GM19035 (cell line): Measurements from ENCODE around the gene ASPSCR1.

Experiments used
- ATAC-seq: cut with Tn5 transposase; IDR thresholded peaks from one replicate; pipeline ENCODE4 v1.9.1; 2021; ENCODE audit not compliant: unreplicated experiment

ASPSCR1 gene, protein sequence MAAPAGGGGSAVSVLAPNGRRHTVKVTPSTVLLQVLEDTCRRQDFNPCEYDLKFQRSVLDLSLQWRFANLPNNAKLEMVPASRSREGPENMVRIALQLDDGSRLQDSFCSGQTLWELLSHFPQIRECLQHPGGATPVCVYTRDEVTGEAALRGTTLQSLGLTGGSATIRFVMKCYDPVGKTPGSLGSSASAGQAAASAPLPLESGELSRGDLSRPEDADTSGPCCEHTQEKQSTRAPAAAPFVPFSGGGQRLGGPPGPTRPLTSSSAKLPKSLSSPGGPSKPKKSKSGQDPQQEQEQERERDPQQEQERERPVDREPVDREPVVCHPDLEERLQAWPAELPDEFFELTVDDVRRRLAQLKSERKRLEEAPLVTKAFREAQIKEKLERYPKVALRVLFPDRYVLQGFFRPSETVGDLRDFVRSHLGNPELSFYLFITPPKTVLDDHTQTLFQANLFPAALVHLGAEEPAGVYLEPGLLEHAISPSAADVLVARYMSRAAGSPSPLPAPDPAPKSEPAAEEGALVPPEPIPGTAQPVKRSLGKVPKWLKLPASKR

DNA sequence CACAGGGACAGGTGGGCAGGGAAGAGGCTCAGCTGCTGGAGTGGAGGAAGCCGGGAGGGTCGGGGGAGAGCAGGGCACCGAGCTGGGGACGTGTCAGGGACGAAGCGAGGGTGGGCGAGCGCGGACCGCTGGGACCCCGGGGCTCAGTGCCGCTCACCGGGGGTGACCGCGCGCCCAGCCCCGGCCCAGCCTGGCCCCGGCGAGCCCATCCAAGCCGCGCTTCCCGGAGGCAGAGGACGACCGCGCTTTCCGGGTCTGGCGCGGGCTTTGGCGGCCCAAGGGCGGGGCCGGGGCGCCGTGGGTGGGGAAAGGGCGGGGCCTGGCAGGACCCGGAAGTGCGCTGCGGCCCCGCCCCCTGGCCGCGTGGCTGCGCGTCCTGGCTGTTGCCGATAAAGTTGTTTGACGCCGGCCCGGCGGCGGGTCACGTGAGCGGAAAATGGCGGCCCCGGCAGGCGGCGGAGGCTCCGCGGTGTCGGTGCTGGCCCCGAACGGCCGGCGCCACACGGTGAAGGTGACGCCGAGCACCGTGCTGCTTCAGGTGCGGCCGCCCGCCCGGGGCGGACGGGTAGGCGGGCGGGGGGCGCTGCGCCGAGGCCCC lies at the start of gene ASPSCR1:
TSS of gene ASPSCR1 (plus strand) at position 419 of the 598 bp plus-strand sequence. CDS start at position 437, 18 bp downstream.
- peak; percentile 84 for ATAC-seq

GRCh38 chr17:81927653-81928543 lies 49.5 kb upstream of the ASPSCR1 start, which contains the start of gene MAFG:
MAFG (minus strand) TSS chr17:81927735; CDS start chr17:81923185, 4,550 bp downstream.
- peak; percentile 64 for ATAC-seq

DNA sequence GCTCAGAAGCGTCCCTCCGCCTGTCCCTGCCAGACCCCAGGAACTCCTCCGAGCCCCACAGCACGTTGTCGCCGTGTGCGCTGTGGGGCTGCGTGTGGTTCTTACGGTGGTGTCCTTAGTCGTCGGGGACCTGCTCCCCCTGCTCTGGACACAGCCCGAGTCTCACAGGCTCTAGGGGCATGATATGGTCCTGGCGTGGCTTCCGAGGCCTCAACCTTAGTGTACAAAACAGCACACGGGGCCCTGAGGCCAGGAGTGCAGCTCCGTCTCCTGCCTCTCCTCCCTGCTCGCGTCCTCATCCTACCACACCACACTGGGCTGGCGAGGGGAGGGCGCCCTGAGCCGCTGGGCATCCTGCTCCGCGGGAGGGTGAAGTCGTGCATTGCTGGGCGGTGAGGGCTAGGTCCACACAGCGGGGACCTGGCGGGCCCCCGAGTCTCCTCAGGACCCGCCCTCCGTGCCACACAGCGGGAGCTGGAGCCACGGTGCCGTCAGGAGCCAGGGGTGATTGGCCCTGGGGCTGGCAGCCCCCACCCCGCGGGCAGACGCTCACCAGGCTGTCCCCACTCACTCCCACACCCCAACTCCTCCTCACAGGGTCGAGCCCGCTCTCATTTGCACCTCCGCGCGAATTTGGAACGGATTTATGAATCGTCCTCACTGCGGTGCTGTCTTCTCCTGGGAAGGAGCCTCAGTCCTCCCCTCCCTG lies 48.7 kb upstream of the ASPSCR1 start:
- no peak for ATAC-seq

GRCh38 chr17:81929253-81930141 lies 47.9 kb upstream of the ASPSCR1 start:
- no peak for ATAC-seq

GRCh38 chr17:81930142-81931125 lies 47.0 kb upstream of the ASPSCR1 start:
- ATAC-seq, result no peak

GRCh38 chr17:81931189-81931556 lies 46.3 kb upstream of the ASPSCR1 start:
- no peak for ATAC-seq

GRCh38 chr17:81931557-81932332 lies 45.7 kb upstream of the ASPSCR1 start:
- no peak for ATAC-seq

- ATAC-seq, result no peak
These were observed 45.0 kb upstream of the ASPSCR1 start for GRCh38 chr17:81932333-81932983.

DNA sequence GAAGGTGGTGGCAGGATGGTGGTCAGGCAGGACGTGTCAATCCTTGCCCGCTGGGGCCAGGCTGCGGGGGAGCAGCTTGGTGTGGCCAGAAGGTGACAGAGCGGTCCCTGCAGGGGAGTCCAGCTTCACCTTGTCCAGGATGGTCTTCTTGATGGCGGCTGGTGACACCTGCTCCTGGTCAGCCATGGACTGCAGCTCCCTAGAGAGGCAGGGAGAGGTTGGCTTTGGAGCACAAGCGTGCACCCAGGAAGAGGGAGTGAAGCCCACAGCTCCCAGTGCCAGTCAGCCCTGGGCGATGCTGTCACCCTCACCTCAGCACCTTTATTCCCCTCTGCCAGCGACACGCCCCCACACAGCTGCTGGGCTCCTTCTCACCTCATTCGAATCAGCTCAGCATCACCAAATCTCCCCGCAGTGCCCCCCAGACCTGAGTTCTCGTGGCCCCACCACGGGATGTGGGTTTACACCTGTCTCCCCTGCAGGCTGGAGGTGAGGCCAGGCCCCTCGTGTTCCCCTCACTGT lies 44.2 kb upstream of the ASPSCR1 start:
- ATAC-seq, result no peak

DNA sequence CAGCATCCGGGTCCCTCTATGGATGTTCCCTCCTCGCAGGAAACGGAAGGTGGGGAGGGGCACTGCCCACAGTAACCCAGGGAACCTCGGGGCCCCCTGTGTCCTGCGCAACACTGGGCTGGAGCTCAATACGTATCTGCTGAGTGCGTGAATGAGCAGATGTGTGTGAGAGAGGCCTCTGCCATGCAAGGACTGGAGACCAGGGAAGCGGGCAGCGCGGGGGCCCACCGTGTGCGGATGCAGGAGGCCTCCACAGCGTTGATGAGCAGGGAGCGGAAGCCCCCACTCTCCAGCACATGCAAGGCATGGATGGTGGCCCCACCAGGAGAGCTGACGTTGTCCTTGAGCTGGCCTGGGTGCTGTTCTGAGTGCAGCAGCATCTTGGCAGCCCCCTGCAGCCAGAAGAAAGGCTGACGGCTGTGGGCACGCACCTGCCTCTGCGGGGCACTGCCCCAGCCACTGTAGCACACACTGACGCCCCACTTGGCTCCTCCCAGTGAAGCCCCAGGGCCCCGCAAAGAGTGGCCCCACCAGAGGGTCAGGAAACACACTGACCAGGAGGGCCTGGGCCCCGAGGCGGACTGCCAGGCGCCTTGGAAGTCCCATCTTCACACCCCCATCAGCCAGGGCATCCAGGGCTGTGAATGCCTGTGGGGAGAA lies 43.2 kb upstream of the ASPSCR1 start:
- ATAC-seq, result no peak

DNA sequence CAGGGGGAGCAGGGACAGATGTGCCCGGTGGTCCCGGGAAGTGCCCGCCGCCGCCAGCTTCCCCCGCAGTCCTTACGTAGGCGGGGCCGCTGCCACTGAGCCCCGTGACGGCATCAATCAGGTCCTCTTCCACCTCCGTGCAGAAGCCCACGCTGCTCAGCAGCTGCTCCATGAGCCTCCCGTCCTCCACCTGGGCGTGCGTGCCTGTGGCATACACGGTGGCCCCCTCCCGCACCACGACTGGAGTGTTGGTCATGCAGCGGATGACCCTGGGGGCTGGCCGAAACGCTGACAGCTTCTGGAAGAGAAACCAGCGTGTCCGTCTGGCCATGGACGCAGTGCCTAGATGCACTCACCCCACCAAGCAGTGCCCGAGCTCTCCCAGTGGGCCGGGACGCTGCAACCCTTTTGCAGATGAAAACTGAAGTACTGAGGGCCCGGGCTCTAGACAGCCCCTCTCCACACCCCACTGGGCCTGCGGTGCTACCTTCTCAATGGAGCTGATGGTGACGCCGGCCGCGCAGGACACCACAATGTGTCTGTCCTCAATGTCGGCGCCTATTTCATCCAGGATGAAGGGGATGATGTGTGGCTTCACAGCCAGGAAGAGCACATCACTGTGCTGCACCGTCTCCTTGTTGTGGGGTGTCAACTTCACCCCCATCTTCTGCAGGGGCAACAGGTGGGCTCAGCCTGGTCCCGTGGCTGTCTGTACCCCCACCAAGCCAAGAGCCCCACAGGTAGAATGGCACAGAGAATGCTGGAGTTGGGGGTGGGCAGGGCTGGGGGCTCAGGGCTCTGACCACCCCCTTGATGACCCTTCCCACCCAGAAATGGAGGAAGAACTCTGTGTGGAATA lies 42.4 kb upstream of the ASPSCR1 start:
- no peak for ATAC-seq

GRCh38 chr17:81935709-81936084 lies 41.7 kb upstream of the ASPSCR1 start:
- ATAC-seq, result no peak

DNA sequence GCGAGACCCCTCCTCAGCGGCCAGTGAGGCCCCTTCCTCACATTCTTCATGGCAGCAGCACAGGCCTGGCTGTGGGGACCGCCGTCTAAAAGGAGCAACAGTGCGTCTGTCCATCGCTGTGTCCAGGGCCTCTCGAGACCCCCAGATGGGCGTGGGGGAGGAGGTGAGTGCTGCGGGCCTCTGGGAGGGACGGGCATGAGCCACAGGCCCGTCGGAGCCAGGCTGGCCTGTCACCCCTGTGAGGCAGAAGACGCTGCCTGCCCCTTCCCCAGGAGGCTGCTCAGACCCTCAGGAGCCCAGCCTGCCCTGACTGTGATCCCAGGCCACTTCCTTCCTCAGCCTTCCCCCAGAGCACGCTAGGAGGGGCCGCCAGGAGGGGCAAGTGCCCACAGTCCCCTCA lies 38.2 kb upstream of the ASPSCR1 start:
- no peak for ATAC-seq

- no peak for ATAC-seq
These were observed 37.5 kb upstream of the ASPSCR1 start for GRCh38 chr17:81939881-81940385.
